SK-N-SH treated with all-trans-retinoic acid at 6 μM for 48 hours (cell line): ENCODE measurements around the gene SERPINB8.

Source experiments
- ARNTL ChIP-seq: fragments of 450-650 bp; formaldehyde crosslinking; IDR thresholded peaks from 2 replicates; pipeline ENCODE4 v1.5.0; 2020; ENCODE audit warnings: low read depth, mild to moderate bottlenecking, moderate library complexity, borderline replicate concordance
- CSRNP3 ChIP-seq: fragments of 250-450 bp; sonication (Bioruptor Pico); IDR thresholded peaks from 2 replicates; pipeline ENCODE4 v1.5.1; 2021; ENCODE audit warnings: mild to moderate bottlenecking, moderate library complexity
- ESRRG ChIP-seq: fragments of 250-450 bp; sonication (Bioruptor Pico); IDR thresholded peaks from 2 replicates; pipeline ENCODE4 v1.6.1; 2021; ENCODE audit warnings: mild to moderate bottlenecking
- OSR1 ChIP-seq: fragments of 250-450 bp; sonication (Bioruptor Pico); IDR thresholded peaks from 2 replicates; pipeline ENCODE4 v1.8.0; 2022; ENCODE audit warnings: moderate library complexity, mild to moderate bottlenecking, inconsistent platforms
- RARB ChIP-seq: fragments of 250-450 bp; sonication (Bioruptor Pico); IDR thresholded peaks from 2 replicates; pipeline ENCODE4 v1.8.0; 2021; ENCODE audit warnings: mild to moderate bottlenecking, moderate library complexity
- TCF4 ChIP-seq: fragments of 250-450 bp; sonication (Bioruptor Pico); IDR thresholded peaks from 2 replicates; pipeline ENCODE4 v1.8.0; 2021; ENCODE audit warnings: mild to moderate bottlenecking, moderate library complexity, borderline replicate concordance
- TOX ChIP-seq: fragments of 250-450 bp; sonication (Bioruptor Pico); IDR thresholded peaks from 2 replicates; pipeline ENCODE4 v1.8.0; 2021; ENCODE audit warnings: mild to moderate bottlenecking, moderate library complexity, borderline replicate concordance
- ZC3H10 ChIP-seq: fragments of 250-450 bp; sonication (Bioruptor Pico); IDR thresholded peaks from 2 replicates; pipeline ENCODE4 v1.5.1; 2021; ENCODE audit warnings: mild to moderate bottlenecking, moderate library complexity
- ZFP30 ChIP-seq: fragments of 450-650 bp; formaldehyde crosslinking; IDR thresholded peaks from 2 replicates; pipeline ENCODE4 v1.5.0; 2022; ENCODE audit warnings: mild to moderate bottlenecking, moderate library complexity
- ZNF565 ChIP-seq: fragments of 450-650 bp; formaldehyde crosslinking; conservative IDR thresholded peaks from 2 replicates; pipeline ENCODE4 v1.5.0; 2020; ENCODE audit warnings: low read depth, mild to moderate bottlenecking, moderate library complexity

- TF ChIP-seq ZC3H10 (CRISPR knock-in tag) = no peak
- TF ChIP-seq ESRRG (CRISPR knock-in tag) = no peak
- no peak for TF ChIP-seq ZFP30 (CRISPR knock-in tag)
- no peak for TF ChIP-seq TOX
- no peak for TF ChIP-seq ZNF565 (CRISPR knock-in tag)
- TF ChIP-seq CSRNP3 (CRISPR knock-in tag) = no peak
- no peak for TF ChIP-seq TCF4 (CRISPR knock-in tag)
- no peak for TF ChIP-seq RARB
- TF ChIP-seq OSR1 (CRISPR knock-in tag) = no peak
- TF ChIP-seq ARNTL (CRISPR knock-in tag) = no peak
Observed at GRCh38 chr18:63970809-63971205, 926 bp downstream of the SERPINB8 start.
